Femur (tissue), 1 donor: ENCODE measurements around the gene C4orf50.

Experiments used
- DNase-seq: peaks from one replicate; pipeline ENCODE4 v3.0.0-alpha.2; 2017

Gene C4orf50

GRCh38 chr4:6043188-6043587, 25.0 kb upstream of the C4orf50 start:
- no peak for DNase-seq

- DNase-seq = no peak
Measured at GRCh38 chr4:6042293-6043063, 24.2 kb upstream of the C4orf50 start.

- no peak for DNase-seq
Measured at GRCh38 chr4:6041800-6042199, 23.6 kb upstream of the C4orf50 start.

GRCh38 chr4:6038711-6039110, 20.5 kb upstream of the C4orf50 start:
- no peak for DNase-seq

- no peak for DNase-seq
Measured at GRCh38 chr4:6035786-6036185, 17.6 kb upstream of the C4orf50 start.

GRCh38 chr4:6033381-6033780, 15.2 kb upstream of the C4orf50 start:
- no peak for DNase-seq

- no peak for DNase-seq
Measured at GRCh38 chr4:6032249-6033244, 14.3 kb upstream of the C4orf50 start.

GRCh38 chr4:6031846-6032245, 13.6 kb upstream of the C4orf50 start:
- peak; percentile 29 for DNase-seq

GRCh38 chr4:6030679-6031078, 12.4 kb upstream of the C4orf50 start:
- DNase-seq = no peak

- no peak for DNase-seq
Measured at GRCh38 chr4:6029254-6029653, 11.0 kb upstream of the C4orf50 start.

GRCh38 chr4:6028168-6028567, 9.9 kb upstream of the C4orf50 start:
- no peak for DNase-seq

GRCh38 chr4:6027392-6027791, 9.2 kb upstream of the C4orf50 start:
- no peak for DNase-seq

GRCh38 chr4:6024313-6024960, 6.2 kb upstream of the C4orf50 start:
- DNase-seq = no peak

GRCh38 chr4:6023731-6024130, 5.5 kb upstream of the C4orf50 start:
- DNase-seq = no peak

- no peak for DNase-seq
Measured at GRCh38 chr4:6022607-6023288, 4.5 kb upstream of the C4orf50 start.

- DNase-seq = no peak
Measured at GRCh38 chr4:6021831-6022606, 3.8 kb upstream of the C4orf50 start.

- no peak for DNase-seq
Measured at GRCh38 chr4:6020613-6021012, 2.4 kb upstream of the C4orf50 start.

- peak; percentile 36 for DNase-seq
Measured at GRCh38 chr4:6019316-6020263, 1.4 kb upstream of the C4orf50 start.

- no peak for DNase-seq
Measured at GRCh38 chr4:6017800-6018199, 431 bp downstream of the C4orf50 start.

- DNase-seq = no peak
Measured at GRCh38 chr4:6017030-6017429, 1.2 kb downstream of the C4orf50 start.

GRCh38 chr4:6013564-6013963, 4.7 kb downstream of the C4orf50 start:
- no peak for DNase-seq
